Astrocyte of the spinal cord (primary cell): Measurements from ENCODE around the gene CPM.
"Not testable (repeated sequence)": the region's sequence is repeated elsewhere in the genome, so short reads cannot be mapped to it uniquely, and the experiment has no call there.

Experiments
- DNase-seq: peaks from one replicate; pipeline ENCODE4 v3.0.0; 2011; ENCODE audit warnings: low read depth, low spot score
- H3K4me3 ChIP-seq: 2 replicates; pipeline ENCODE4 v1.5.1; 2011; ENCODE audit warnings: low read depth, mild to moderate bottlenecking, low read length, moderate library complexity
- in situ Hi-C: cut with HindIII; loops from 2 replicates; pipeline ENCODE4 v1.10.0; 2017; ENCODE audit warnings: low sequenced_read_pairs
- TF ChIP-seq, protein P1 (sequence below): IDR thresholded peaks from 2 replicates; pipeline ENCODE4 v1.5.1; 2012; ENCODE audit warnings: low read depth, mild to moderate bottlenecking, low read length, inconsistent platforms

CPM gene

DNA sequence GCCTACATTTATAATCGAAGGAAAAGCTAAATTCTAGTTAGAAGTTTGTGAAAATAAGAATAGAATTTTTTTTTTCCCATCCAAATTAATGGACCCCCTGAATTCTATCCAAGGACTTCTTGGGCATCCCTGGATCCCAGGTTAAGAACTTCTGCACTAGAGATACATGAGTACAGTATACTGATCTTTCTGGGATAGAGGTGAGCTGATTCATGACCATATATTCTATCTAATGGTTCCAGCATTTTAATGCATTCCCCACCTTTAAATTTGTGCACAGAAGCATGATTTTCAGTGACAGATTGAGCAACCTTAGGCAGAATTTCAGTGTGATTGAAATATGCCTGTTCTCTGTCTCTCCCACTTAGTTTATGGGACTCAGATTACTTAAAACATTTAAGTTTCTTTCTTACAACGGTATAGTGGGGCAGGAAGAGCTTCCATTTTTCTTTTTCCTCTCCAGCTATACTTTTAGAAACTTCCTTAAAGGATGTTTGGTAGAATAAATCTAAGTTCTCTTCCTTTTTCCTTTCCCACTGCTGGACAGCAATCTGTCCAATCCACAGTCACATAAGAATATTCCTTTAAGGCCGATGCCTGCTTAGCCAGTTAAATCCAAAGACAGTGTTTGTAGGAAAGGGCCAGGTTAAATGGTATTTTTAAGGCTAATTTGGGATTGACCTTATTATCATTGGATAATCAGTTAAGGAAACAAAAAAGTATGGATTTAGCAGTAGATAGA, 118.3 kb downstream of the CPM start:
- in situ Hi-C loops, result no loop called here
- DNase-seq, result no peak

DNA sequence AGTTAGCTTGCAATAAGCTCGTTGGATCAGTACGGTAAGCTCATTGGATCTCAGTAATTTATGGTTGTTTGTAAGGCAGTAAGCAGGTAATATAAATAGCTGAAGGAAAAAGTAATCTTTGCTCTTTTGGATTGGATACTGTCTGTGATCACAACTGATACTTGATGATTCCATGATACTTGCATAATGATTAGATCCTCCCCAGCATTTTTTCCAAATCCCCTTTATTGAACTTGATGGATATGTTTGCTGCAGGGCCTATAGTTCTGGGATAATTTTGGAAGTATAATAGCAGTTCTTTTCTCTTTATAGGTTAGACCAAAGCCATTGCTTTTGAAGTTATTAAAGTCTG, 119.8 kb downstream of the CPM start:
- DNase-seq, result no peak
- H3K4me3 ChIP-seq, result no peak overlapping the region
- TF ChIP-seq, protein P1, sequence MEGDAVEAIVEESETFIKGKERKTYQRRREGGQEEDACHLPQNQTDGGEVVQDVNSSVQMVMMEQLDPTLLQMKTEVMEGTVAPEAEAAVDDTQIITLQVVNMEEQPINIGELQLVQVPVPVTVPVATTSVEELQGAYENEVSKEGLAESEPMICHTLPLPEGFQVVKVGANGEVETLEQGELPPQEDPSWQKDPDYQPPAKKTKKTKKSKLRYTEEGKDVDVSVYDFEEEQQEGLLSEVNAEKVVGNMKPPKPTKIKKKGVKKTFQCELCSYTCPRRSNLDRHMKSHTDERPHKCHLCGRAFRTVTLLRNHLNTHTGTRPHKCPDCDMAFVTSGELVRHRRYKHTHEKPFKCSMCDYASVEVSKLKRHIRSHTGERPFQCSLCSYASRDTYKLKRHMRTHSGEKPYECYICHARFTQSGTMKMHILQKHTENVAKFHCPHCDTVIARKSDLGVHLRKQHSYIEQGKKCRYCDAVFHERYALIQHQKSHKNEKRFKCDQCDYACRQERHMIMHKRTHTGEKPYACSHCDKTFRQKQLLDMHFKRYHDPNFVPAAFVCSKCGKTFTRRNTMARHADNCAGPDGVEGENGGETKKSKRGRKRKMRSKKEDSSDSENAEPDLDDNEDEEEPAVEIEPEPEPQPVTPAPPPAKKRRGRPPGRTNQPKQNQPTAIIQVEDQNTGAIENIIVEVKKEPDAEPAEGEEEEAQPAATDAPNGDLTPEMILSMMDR, result no peak
- in situ Hi-C loops, result no loop called here

More for the DNA sequence above, 118.3 kb downstream of the CPM start:
- TF ChIP-seq, protein P1, result no peak
- no peak overlapping the region for H3K4me3 ChIP-seq

DNA sequence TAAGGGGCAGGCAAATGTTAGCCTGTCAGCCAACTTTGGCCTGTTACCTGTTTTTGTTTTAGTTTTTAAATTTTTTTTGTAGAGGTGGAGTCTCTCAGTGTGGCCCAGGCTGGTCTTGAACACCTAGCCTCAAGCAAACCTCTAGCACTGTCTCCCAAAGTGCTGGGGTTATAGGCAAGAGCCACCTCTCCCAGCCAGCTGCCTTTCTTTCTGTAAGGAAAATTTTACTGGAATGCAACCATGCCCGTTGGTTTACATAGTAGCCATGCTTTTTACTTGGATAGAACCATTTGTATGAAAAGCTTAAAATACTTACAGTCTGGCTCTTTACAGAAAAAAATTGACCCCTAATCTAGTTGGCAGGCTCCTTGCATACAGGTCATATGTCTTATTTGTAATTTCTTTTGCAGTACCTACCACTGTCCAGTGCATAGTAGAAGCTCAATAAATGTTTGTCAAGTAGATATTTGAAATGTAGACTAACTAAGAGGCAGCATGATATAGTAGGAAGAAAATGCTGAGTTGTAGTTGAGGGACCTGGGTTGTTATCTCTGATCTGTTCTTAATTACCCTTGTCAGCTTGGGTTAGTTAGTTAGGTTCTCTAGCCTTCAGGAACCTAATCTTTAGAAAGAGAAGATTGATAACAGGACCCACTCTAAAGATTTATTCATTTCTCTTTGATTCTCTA, 120.3 kb downstream of the CPM start:
- peak overlapping the region; percentile 21 for H3K4me3 ChIP-seq
- TF ChIP-seq, protein P1, result no peak
- DNase-seq, result no peak
- in situ Hi-C loops, result no loop called here

DNA sequence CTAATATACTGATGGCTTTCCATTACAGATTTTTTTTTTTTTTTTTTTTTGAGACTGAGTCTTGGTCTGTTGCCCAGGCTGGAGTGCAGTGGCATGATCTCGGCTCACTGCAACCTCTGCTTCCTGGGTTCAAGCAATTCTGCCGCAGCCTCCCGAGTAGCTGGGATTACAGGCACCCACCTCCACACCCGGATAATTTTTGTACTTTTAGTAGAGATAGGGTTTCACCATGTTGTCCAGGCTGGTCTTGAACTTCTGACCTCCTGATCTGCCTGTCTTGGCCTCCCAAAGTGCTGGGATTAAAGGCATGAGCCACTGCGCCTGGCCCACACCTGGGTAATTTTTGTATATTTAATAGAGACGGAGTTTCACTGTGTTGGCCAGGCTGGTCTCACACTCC, 121.4 kb downstream of the CPM start:
- DNase-seq, in situ Hi-C loops: not testable (repeated sequence)
- H3K4me3 ChIP-seq, result peak overlapping the region; percentile 12

DNA sequence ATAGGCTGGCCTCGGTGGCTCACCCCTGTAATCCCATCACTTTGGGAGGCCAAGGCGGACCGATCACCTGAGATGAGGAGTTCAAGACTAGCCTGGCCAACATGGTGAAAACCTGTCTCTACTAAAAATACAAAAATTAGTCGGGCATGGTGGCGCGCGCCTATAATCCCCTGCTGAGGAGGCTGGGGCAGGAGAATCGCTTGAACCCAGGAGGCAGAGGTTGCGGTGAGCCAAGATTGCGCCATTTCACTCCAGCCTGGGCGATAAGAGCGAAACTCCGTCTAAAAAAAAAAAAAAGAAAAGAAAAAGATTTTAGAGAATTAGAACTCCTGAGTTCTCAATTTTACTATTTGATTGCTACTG, 123.0 kb downstream of the CPM start:
- in situ Hi-C loops, DNase-seq: not testable (repeated sequence)
- H3K4me3 ChIP-seq, result peak overlapping the region; percentile 98

DNA sequence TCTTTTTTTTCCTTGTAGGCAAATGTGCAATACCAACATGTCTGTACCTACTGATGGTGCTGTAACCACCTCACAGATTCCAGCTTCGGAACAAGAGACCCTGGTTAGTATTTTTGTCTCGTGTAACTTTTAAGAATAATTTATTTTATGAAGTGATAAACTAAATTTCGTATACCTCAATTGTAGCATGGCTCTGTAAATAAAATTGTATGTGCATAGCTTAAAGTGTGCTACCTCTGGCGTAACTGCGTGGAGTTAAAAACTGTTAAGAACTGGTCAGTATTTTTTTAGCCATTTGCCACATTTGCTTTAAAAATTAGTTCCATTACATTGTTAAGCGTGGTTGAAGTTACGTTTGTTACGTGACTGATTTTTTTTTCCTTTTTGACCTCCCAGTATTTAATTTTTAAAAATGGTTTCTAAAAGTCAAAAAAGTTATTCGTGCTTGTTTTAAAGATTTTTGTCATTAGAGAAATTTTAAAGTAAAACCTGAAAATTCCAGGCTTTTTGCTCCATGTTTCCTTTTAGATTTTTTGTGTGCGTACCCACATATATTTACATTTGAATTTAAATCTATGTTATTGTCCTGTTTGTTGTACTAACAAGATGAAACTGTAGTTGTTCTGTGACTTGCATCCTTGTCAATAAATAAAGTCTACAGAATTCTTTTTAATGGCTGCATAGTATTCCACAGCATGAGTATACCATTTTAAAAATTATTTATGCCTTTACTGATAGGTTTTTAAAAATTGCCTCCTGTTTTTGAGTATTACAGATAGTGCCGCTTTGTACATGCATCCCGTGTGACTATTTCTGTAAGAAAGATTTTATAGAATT, 123.6 kb downstream of the CPM start:
- TF ChIP-seq, protein P1, result no peak
- peak overlapping the region; percentile 98 for H3K4me3 ChIP-seq
- in situ Hi-C loops, result no loop called here
- no peak for DNase-seq

DNA sequence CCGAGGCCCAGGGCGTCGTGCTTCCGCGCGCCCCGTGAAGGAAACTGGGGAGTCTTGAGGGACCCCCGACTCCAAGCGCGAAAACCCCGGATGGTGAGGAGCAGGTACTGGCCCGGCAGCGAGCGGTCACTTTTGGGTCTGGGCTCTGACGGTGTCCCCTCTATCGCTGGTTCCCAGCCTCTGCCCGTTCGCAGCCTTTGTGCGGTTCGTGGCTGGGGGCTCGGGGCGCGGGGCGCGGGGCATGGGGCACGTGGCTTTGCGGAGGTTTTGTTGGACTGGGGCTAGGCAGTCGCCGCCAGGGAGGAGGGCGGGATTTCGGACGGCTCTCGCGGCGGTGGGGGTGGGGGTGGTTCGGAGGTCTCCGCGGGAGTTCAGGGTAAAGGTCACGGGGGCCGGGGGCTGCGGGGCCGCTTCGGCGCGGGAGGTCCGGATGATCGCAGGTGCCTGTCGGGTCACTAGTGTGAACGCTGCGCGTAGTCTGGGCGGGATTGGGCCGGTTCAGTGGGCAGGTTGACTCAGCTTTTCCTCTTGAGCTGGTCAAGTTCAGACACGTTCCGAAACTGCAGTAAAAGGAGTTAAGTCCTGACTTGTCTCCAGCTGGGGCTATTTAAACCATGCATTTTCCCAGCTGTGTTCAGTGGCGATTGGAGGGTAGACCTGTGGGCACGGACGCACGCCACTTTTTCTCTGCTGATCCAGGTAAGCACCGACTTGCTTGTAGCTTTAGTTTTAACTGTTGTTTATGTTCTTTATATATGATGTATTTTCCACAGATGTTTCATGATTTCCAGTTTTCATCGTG, 124.4 kb downstream of the CPM start:
- peak overlapping the region; percentile 98 for H3K4me3 ChIP-seq
- in situ Hi-C loops, result no loop called here
- TF ChIP-seq, protein P1, result no peak
- DNase-seq, result peak; percentile 93
